ENCODE results near the gene VPS8. TPM values are rescaled to one million over a fixed set of nuclear protein-coding genes. Genes with fewer than 3 reads are reported as not detected.

Gene VPS8
- total and polyA plus RNA-seq, 3 experiments from 2014 or later, result 19.6 to 30.2 (median 22.3) TPM

- Mint-ChIP-seq H3K4me3 (peak overlapping the region in 1 of 7 donors; percentile 55), H3K27ac (no peak overlapping the region), H3K36me3 (peaks cover 0 to 26% (median 14%) of the 10 kb centered on the region in 3 donors), H3K4me1 (peaks cover 41 to 62% (median 53%) of the 10 kb centered on the region in 3 donors), H3K9me3 (peaks cover 0 to 2% (median 0%) of the 10 kb centered on the region in 5 donors), H3K27me3 (peaks cover 0 to 2% of the 10 kb centered on the region in 2 donors)
- peak in 1 of 5 donors; percentile 40 for DNase-seq
- Histone ChIP-seq H3K36me3 (ENCODE audit: insufficient read depth, low read length) (no peaks in the 10 kb centered on the region), H3K4me1 (ENCODE audit: insufficient read depth, low read length) (peaks cover 40% of the 10 kb centered on the region), H3K4me3 (ENCODE audit: low read length) (no peak overlapping the region), H3K27ac (ENCODE audit: low read depth, low read length) (no peak overlapping the region), H3K9me3 (ENCODE audit: low read length) (no peaks in the 10 kb centered on the region), H3K27me3 (ENCODE audit: insufficient read depth, low read length, poor library complexity, severe bottlenecking) (no peaks in the 10 kb centered on the region)
- POLR2A ChIA-PET, result interaction anchor here (0.6 kb wide), 1 partner anchor 31 kb away, joined by 3 read pairs; no protein-coding TSS in a partner anchor
- CTCF ChIA-PET, result interaction anchor here (1.0 to 2.2 kb wide), 3 partner anchors 9 to 11 kb away, joined by 3 to 6 read pairs (median 3); no protein-coding TSS in a partner anchor
Observed at GRCh38 chr3:184815046-184815930, 3.3 kb downstream of the VPS8 start.

- Mint-ChIP-seq H3K9me3 (peaks cover 0 to 2% (median 0%) of the 10 kb centered on the region in 5 donors), H3K4me3 (peak overlapping the region in 1 of 7 donors; percentile 44), H3K27ac (peak overlapping the region in 1 of 8 donors; percentile 37), H3K36me3 (peaks cover 0 to 26% (median 15%) of the 10 kb centered on the region in 3 donors), H3K27me3 (peaks cover 0 to 2% of the 10 kb centered on the region in 2 donors), H3K4me1 (peaks cover 36 to 57% (median 47%) of the 10 kb centered on the region in 3 donors)
- no peaks in the 10 kb centered on the region for H3K27me3 ChIP-seq (ENCODE audit: insufficient read depth, low read length, poor library complexity, severe bottlenecking)
- no peak overlapping the region for H3K4me3 ChIP-seq (ENCODE audit: low read length)
- ChIA-PET POLR2A (no interaction called here), CTCF (interaction anchor here (2.2 kb wide), 1 partner anchor 13 kb away, joined by 6 read pairs; no protein-coding TSS in a partner anchor)
- H3K9me3 ChIP-seq (ENCODE audit: low read length), result no peaks in the 10 kb centered on the region
- H3K27ac ChIP-seq (ENCODE audit: low read depth, low read length), result no peak overlapping the region
- H3K36me3 ChIP-seq (ENCODE audit: insufficient read depth, low read length), result no peaks in the 10 kb centered on the region
- no peak for DNase-seq
- peaks cover 33% of the 10 kb centered on the region for H3K4me1 ChIP-seq (ENCODE audit: insufficient read depth, low read length)
Observed at GRCh38 chr3:184816614-184817013, 4.6 kb downstream of the VPS8 start.

- Histone ChIP-seq H3K4me3 (ENCODE audit: low read length) (no peak overlapping the region), H3K36me3 (ENCODE audit: insufficient read depth, low read length) (no peaks in the 10 kb centered on the region), H3K27ac (ENCODE audit: low read depth, low read length) (no peak overlapping the region), H3K27me3 (ENCODE audit: insufficient read depth, low read length, poor library complexity, severe bottlenecking) (no peaks in the 10 kb centered on the region), H3K9me3 (ENCODE audit: low read length) (no peaks in the 10 kb centered on the region), H3K4me1 (ENCODE audit: insufficient read depth, low read length) (peaks cover 6% of the 10 kb centered on the region)
- Mint-ChIP-seq H3K4me1 (peaks cover 19 to 43% (median 27%) of the 10 kb centered on the region in 3 donors), H3K36me3 (peaks cover 0 to 33% (median 17%) of the 10 kb centered on the region in 3 donors), H3K27me3 (no peaks in the 10 kb centered on the region), H3K4me3 (no peak overlapping the region), H3K27ac (no peak overlapping the region), H3K9me3 (no peaks in the 10 kb centered on the region)
- no peak for DNase-seq
- ChIA-PET POLR2A (no interaction called here), CTCF (interaction anchor here (0.9 kb wide), 1 partner anchor 207 kb away, joined by 3 read pairs; no protein-coding TSS in a partner anchor)
Observed at GRCh38 chr3:184820525-184820924, 8.6 kb downstream of the VPS8 start.

GRCh38 chr3:184821034-184821433 lies 9.1 kb downstream of the VPS8 start:
- H3K27ac Mint-ChIP-seq, result no peak overlapping the region
- H3K9me3 ChIP-seq (ENCODE audit: low read length), result no peaks in the 10 kb centered on the region
- no peaks in the 10 kb centered on the region for H3K27me3 Mint-ChIP-seq
- no peak overlapping the region for H3K4me3 Mint-ChIP-seq
- H3K9me3 Mint-ChIP-seq, result no peaks in the 10 kb centered on the region
- no peak for DNase-seq
- no peak overlapping the region for H3K27ac ChIP-seq (ENCODE audit: low read depth, low read length)
- ChIA-PET POLR2A (no interaction called here), CTCF (interaction anchor here (0.9 kb wide), 1 partner anchor 207 kb away, joined by 3 read pairs; no protein-coding TSS in a partner anchor)
- no peaks in the 10 kb centered on the region for H3K27me3 ChIP-seq (ENCODE audit: insufficient read depth, low read length, poor library complexity, severe bottlenecking)
- no peaks in the 10 kb centered on the region for H3K36me3 ChIP-seq (ENCODE audit: insufficient read depth, low read length)
- H3K4me1 Mint-ChIP-seq, result peaks cover 13 to 37% (median 22%) of the 10 kb centered on the region in 3 donors
- H3K4me3 ChIP-seq (ENCODE audit: low read length), result no peak overlapping the region
- H3K4me1 ChIP-seq (ENCODE audit: insufficient read depth, low read length), result peaks cover under 1% of the 10 kb centered on the region
- peaks cover 0 to 35% (median 17%) of the 10 kb centered on the region in 3 donors for H3K36me3 Mint-ChIP-seq

- no peak overlapping the region for H3K4me3 Mint-ChIP-seq
- Histone ChIP-seq H3K27me3 (ENCODE audit: insufficient read depth, low read length, poor library complexity, severe bottlenecking) (no peaks in the 10 kb centered on the region), H3K27ac (ENCODE audit: low read depth, low read length) (no peak overlapping the region), H3K9me3 (ENCODE audit: low read length) (no peaks in the 10 kb centered on the region), H3K36me3 (ENCODE audit: insufficient read depth, low read length) (peaks cover 6% of the 10 kb centered on the region), H3K4me3 (ENCODE audit: low read length) (no peak overlapping the region), H3K4me1 (ENCODE audit: insufficient read depth, low read length) (no peaks in the 10 kb centered on the region)
- H3K9me3 Mint-ChIP-seq, result no peaks in the 10 kb centered on the region
- DNase-seq, result no peak
- H3K27me3 Mint-ChIP-seq, result no peaks in the 10 kb centered on the region
- ChIA-PET POLR2A (no interaction called here), CTCF (interaction anchor here (1.0 kb wide), 1 partner anchor 9 kb away, joined by 3 read pairs; no protein-coding TSS in a partner anchor)
- peaks cover 10 to 29% (median 12%) of the 10 kb centered on the region in 3 donors for H3K4me1 Mint-ChIP-seq
- no peak overlapping the region for H3K27ac Mint-ChIP-seq
- peaks cover 0 to 32% (median 12%) of the 10 kb centered on the region in 3 donors for H3K36me3 Mint-ChIP-seq
Observed at GRCh38 chr3:184822081-184822480, 10.1 kb downstream of the VPS8 start.

GRCh38 chr3:184822654-184823053 lies 10.7 kb downstream of the VPS8 start:
- no peaks in the 10 kb centered on the region for H3K27me3 Mint-ChIP-seq
- H3K4me3 Mint-ChIP-seq, result no peak overlapping the region
- no peak overlapping the region for H3K27ac ChIP-seq (ENCODE audit: low read depth, low read length)
- peaks cover 12% of the 10 kb centered on the region for H3K36me3 ChIP-seq (ENCODE audit: insufficient read depth, low read length)
- H3K9me3 ChIP-seq (ENCODE audit: low read length), result no peaks in the 10 kb centered on the region
- DNase-seq, result no peak
- H3K27ac Mint-ChIP-seq, result no peak overlapping the region
- POLR2A ChIA-PET, result no interaction called here
- no peaks in the 10 kb centered on the region for H3K4me1 ChIP-seq (ENCODE audit: insufficient read depth, low read length)
- no peak overlapping the region for H3K4me3 ChIP-seq (ENCODE audit: low read length)
- no peaks in the 10 kb centered on the region for H3K27me3 ChIP-seq (ENCODE audit: insufficient read depth, low read length, poor library complexity, severe bottlenecking)
- no peaks in the 10 kb centered on the region for H3K9me3 Mint-ChIP-seq
- H3K36me3 Mint-ChIP-seq, result peaks cover 2 to 33% (median 15%) of the 10 kb centered on the region in 3 donors
- H3K4me1 Mint-ChIP-seq, result peaks cover 9 to 30% (median 12%) of the 10 kb centered on the region in 3 donors
- CTCF ChIA-PET, result interaction anchor here (1.0 kb wide), 2 partner anchors 9 to 19 kb away, joined by 3 to 4 read pairs; no protein-coding TSS in a partner anchor

GRCh38 chr3:184823990-184824389 lies 12.0 kb downstream of the VPS8 start:
- H3K27ac Mint-ChIP-seq, result peak overlapping the region in 2 of 8 donors; percentile 6 to 41
- Histone ChIP-seq H3K4me1 (ENCODE audit: insufficient read depth, low read length) (no peaks in the 10 kb centered on the region), H3K27ac (ENCODE audit: low read depth, low read length) (no peak overlapping the region), H3K9me3 (ENCODE audit: low read length) (no peaks in the 10 kb centered on the region), H3K36me3 (ENCODE audit: insufficient read depth, low read length) (peaks cover 18% of the 10 kb centered on the region), H3K27me3 (ENCODE audit: insufficient read depth, low read length, poor library complexity, severe bottlenecking) (no peaks in the 10 kb centered on the region), H3K4me3 (ENCODE audit: low read length) (no peak overlapping the region)
- H3K27me3 Mint-ChIP-seq, result no peaks in the 10 kb centered on the region
- no peak for DNase-seq
- H3K9me3 Mint-ChIP-seq, result no peaks in the 10 kb centered on the region
- ChIA-PET POLR2A (no interaction called here), CTCF (interaction anchor here (0.8 to 1.0 kb wide), 2 partner anchors 9 to 20 kb away, joined by 3 to 4 read pairs; no protein-coding TSS in a partner anchor)
- H3K4me1 Mint-ChIP-seq, result peaks cover 8 to 28% (median 12%) of the 10 kb centered on the region in 3 donors
- no peak overlapping the region for H3K4me3 Mint-ChIP-seq
- peaks cover 3 to 45% (median 18%) of the 10 kb centered on the region in 3 donors for H3K36me3 Mint-ChIP-seq

Measured in CD8-positive, alpha-beta memory T cell (primary cell).